ENCODE measurements around the gene FOXN3.

Gene FOXN3

GRCh38 chr14:89187501-89187900, 229.5 kb downstream of the FOXN3 start:
- DNase-seq: no peak

- no peak for DNase-seq
These were observed 230.1 kb downstream of the FOXN3 start for GRCh38 chr14:89186856-89187376.

GRCh38 chr14:89185919-89186855, 230.8 kb downstream of the FOXN3 start:
- DNase-seq: no peak

- no peak for DNase-seq
These were observed 232.1 kb downstream of the FOXN3 start for GRCh38 chr14:89184952-89185351.

- no peak for DNase-seq
These were observed 234.7 kb downstream of the FOXN3 start for GRCh38 chr14:89182326-89182725.

GRCh38 chr14:89180546-89180945, 236.5 kb downstream of the FOXN3 start:
- DNase-seq: no peak

GRCh38 chr14:89179891-89180404, 237.1 kb downstream of the FOXN3 start:
- no peak for DNase-seq

- no peak for DNase-seq
These were observed 238.1 kb downstream of the FOXN3 start for GRCh38 chr14:89178800-89179535.

GRCh38 chr14:89178376-89178775, 238.7 kb downstream of the FOXN3 start:
- no peak for DNase-seq

- no peak for DNase-seq
These were observed 240.9 kb downstream of the FOXN3 start for GRCh38 chr14:89175881-89176799.

- no peak for DNase-seq
These were observed 245.4 kb downstream of the FOXN3 start for GRCh38 chr14:89171628-89172027.

GRCh38 chr14:89171168-89171567, 245.9 kb downstream of the FOXN3 start:
- DNase-seq: no peak

- DNase-seq: no peak
These were observed 249.3 kb downstream of the FOXN3 start for GRCh38 chr14:89167705-89168104.

GRCh38 chr14:89166633-89167032, 250.4 kb downstream of the FOXN3 start:
- DNase-seq: no peak

- no peak for DNase-seq
These were observed 251.5 kb downstream of the FOXN3 start for GRCh38 chr14:89165189-89166181.

- no peak for DNase-seq
These were observed 252.6 kb downstream of the FOXN3 start for GRCh38 chr14:89164168-89165073.

GRCh38 chr14:89163031-89163636, 253.9 kb downstream of the FOXN3 start:
- no peak for DNase-seq

GRCh38 chr14:89162586-89162985, 254.4 kb downstream of the FOXN3 start:
- DNase-seq: no peak

GRCh38 chr14:89160437-89160836, 256.6 kb downstream of the FOXN3 start:
- no peak for DNase-seq

GRCh38 chr14:89158701-89159100, 258.3 kb downstream of the FOXN3 start:
- DNase-seq: no peak

Data from CD4-positive, alpha-beta T cell treated with Interleukin-17A for 4 hours (primary cell).